Tibial nerve (tissue), 4 donors: ENCODE measurements around the gene EXOC6B.

Experiments
- EP300 ChIP-seq, 2 donors: sonication (generic); formaldehyde crosslinking; IDR thresholded peaks; one replicate each; pipeline ENCODE4 v1.6.1; 2017; ENCODE audit warnings: antibody characterized with exemption in 2 of 2, mild to moderate bottlenecking in 1 of 2
- POLR2A ChIP-seq, 2 donors: fragments of 450-650 bp; IDR thresholded peaks; one replicate each; pipeline ENCODE4 v1.6.1; 2017; ENCODE audit warnings: antibody characterized with exemption in 2 of 2, mild to moderate bottlenecking in 2 of 2, moderate library complexity in 2 of 2
- TF ChIP-seq, protein P1 (sequence below), 5 experiments: fragments of 200-600 bp in 3 of 5; fragments of 450-650 bp in 2 of 5; sonication (generic) in 3 of 5; IDR thresholded peaks; one replicate each; pipeline ENCODE4 v1.5.1; 2016 to 2019; ENCODE audit warnings: antibody characterized with exemption in 5 of 5, mild to moderate bottlenecking in 3 of 5, moderate library complexity in 2 of 5

DNA sequence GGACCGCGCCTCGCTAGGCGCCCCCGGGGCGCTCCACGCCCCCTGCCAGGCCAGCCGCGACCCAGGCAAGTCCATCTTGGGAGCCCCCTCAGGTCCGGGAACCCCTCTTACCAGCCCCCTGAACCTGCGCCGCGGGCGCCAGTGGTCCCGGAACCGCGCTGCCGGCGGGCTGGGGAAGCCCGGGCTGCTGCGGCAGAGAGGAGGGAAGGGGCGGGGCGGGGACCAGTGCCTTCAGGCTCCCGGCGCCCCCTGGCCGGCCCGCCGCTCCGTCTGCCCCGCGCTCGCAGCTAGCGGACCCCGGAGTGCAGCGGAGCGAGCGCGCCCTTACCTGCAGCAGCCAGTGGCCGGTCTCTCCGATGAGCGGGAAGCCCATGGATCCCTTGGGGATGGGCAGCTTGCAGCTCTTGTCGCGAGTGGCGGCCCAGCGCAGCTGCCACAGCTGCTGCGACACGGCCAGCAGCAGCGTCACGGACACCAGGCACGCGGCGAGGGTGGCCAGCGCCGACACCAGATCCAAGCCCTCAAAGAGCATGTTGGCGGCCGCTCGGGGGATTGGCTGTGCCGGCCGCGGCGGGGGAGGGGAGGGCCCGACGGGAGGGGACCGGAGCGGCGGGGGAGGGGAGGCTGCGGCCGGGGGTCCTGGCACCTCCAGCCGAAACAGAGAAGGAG is 678.4 kb downstream of the EXOC6B start, which contains the start of gene CYP26B1:
- TF ChIP-seq POLR2A (IDR thresholded peaks at IDR 0.05) (no peak), EP300 (IDR thresholded peaks at IDR 0.05) (no peak)
- TF ChIP-seq, protein P1, sequence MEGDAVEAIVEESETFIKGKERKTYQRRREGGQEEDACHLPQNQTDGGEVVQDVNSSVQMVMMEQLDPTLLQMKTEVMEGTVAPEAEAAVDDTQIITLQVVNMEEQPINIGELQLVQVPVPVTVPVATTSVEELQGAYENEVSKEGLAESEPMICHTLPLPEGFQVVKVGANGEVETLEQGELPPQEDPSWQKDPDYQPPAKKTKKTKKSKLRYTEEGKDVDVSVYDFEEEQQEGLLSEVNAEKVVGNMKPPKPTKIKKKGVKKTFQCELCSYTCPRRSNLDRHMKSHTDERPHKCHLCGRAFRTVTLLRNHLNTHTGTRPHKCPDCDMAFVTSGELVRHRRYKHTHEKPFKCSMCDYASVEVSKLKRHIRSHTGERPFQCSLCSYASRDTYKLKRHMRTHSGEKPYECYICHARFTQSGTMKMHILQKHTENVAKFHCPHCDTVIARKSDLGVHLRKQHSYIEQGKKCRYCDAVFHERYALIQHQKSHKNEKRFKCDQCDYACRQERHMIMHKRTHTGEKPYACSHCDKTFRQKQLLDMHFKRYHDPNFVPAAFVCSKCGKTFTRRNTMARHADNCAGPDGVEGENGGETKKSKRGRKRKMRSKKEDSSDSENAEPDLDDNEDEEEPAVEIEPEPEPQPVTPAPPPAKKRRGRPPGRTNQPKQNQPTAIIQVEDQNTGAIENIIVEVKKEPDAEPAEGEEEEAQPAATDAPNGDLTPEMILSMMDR (IDR thresholded peaks at IDR 0.05) = no peak
